Stomach smooth muscle (tissue), 2 donors: ENCODE data around the gene CDK14.

Experiments used
- H3K27ac ChIP-seq: one replicate; pipeline ENCODE4 v1.7.0; 2013; ENCODE audit warnings: mild to moderate bottlenecking, low read length, inconsistent platforms
- H3K27me3 ChIP-seq, 2 donors: one replicate each; pipeline ENCODE4 v1.7.0; 2013; ENCODE audit warnings: low read length in 2 of 2; ENCODE audit not compliant: insufficient read depth in 2 of 2, control insufficient read depth in 1 of 2
- H3K36me3 ChIP-seq, 2 donors: one replicate each; pipeline ENCODE4 v1.7.0; 2013; ENCODE audit warnings: low read length in 2 of 2; ENCODE audit not compliant: control insufficient read depth in 2 of 2, insufficient read depth in 2 of 2
- H3K4me1 ChIP-seq: one replicate; pipeline ENCODE4 v1.7.0; 2013; ENCODE audit warnings: low read length; ENCODE audit not compliant: control insufficient read depth, insufficient read depth
- H3K4me3 ChIP-seq, 2 donors: one replicate each; pipeline ENCODE4 v1.7.0; 2013; ENCODE audit warnings: low read length in 2 of 2
- H3K9ac ChIP-seq, 2 donors: one replicate each; pipeline ENCODE4 v1.7.0; 2013; ENCODE audit warnings: low read length in 2 of 2, mild to moderate bottlenecking in 1 of 2
- H3K9me3 ChIP-seq, 2 donors: one replicate each; pipeline ENCODE4 v1.7.0; 2013; ENCODE audit warnings: low read length in 2 of 2; ENCODE audit not compliant: control insufficient read depth in 2 of 2
- donor health status: healthy.
- donor health status: Pancreatic carcinoma.

Gene CDK14

GRCh38 chr7:91045606-91046005 lies 449.5 kb downstream of the CDK14 start:
- H3K27ac ChIP-seq = no peak overlapping the region
- no peak overlapping the region for H3K4me3 ChIP-seq
- no peaks in the 10 kb centered on the region for H3K4me1 ChIP-seq
- H3K36me3 ChIP-seq = no peaks in the 10 kb centered on the region
- H3K9ac ChIP-seq = no peak overlapping the region
- no peaks in the 10 kb centered on the region for H3K9me3 ChIP-seq
- H3K27me3 ChIP-seq = no peaks in the 10 kb centered on the region

GRCh38 chr7:91046322-91047089 lies 450.4 kb downstream of the CDK14 start:
- Histone ChIP-seq H3K27ac (no peak overlapping the region), H3K36me3 (no peaks in the 10 kb centered on the region), H3K9ac (no peak overlapping the region), H3K9me3 (no peaks in the 10 kb centered on the region), H3K4me1 (no peaks in the 10 kb centered on the region), H3K4me3 (no peak overlapping the region), H3K27me3 (no peaks in the 10 kb centered on the region)

GRCh38 chr7:91047636-91048035 lies 451.5 kb downstream of the CDK14 start:
- Histone ChIP-seq H3K4me1 (no peaks in the 10 kb centered on the region), H3K9ac (no peak overlapping the region), H3K4me3 (no peak overlapping the region), H3K36me3 (no peaks in the 10 kb centered on the region), H3K27me3 (no peaks in the 10 kb centered on the region), H3K27ac (no peak overlapping the region), H3K9me3 (no peaks in the 10 kb centered on the region)

GRCh38 chr7:91050677-91051076 lies 454.6 kb downstream of the CDK14 start:
- H3K27ac ChIP-seq = no peak overlapping the region
- H3K27me3 ChIP-seq = no peaks in the 10 kb centered on the region
- H3K36me3 ChIP-seq = no peaks in the 10 kb centered on the region

GRCh38 chr7:91051966-91052365 lies 455.8 kb downstream of the CDK14 start:
- no peak overlapping the region for H3K4me3 ChIP-seq
- H3K9ac ChIP-seq = no peak overlapping the region
- no peaks in the 10 kb centered on the region for H3K36me3 ChIP-seq
- no peaks in the 10 kb centered on the region for H3K9me3 ChIP-seq
- H3K4me1 ChIP-seq = no peaks in the 10 kb centered on the region
- no peak overlapping the region for H3K27ac ChIP-seq
- H3K27me3 ChIP-seq = no peaks in the 10 kb centered on the region

More at GRCh38 chr7:91050677-91051076, 454.6 kb downstream of the CDK14 start:
- Histone ChIP-seq H3K4me3 (no peak overlapping the region), H3K9ac (no peak overlapping the region), H3K4me1 (no peaks in the 10 kb centered on the region), H3K9me3 (no peaks in the 10 kb centered on the region)

- Histone ChIP-seq H3K9me3 (no peaks in the 10 kb centered on the region), H3K27ac (no peak overlapping the region), H3K4me1 (no peaks in the 10 kb centered on the region), H3K9ac (no peak overlapping the region), H3K27me3 (no peaks in the 10 kb centered on the region), H3K36me3 (no peaks in the 10 kb centered on the region), H3K4me3 (no peak overlapping the region)
These were observed 458.3 kb downstream of the CDK14 start for GRCh38 chr7:91054374-91054773.

GRCh38 chr7:91055219-91055618 lies 459.1 kb downstream of the CDK14 start:
- no peak overlapping the region for H3K27ac ChIP-seq

GRCh38 chr7:91062713-91063112 lies 466.6 kb downstream of the CDK14 start:
- Histone ChIP-seq H3K4me3 (no peak overlapping the region), H3K9me3 (no peaks in the 10 kb centered on the region), H3K9ac (no peak overlapping the region), H3K27me3 (no peaks in the 10 kb centered on the region), H3K4me1 (no peaks in the 10 kb centered on the region), H3K27ac (no peak overlapping the region), H3K36me3 (no peaks in the 10 kb centered on the region)

More at GRCh38 chr7:91055219-91055618, 459.1 kb downstream of the CDK14 start:
- Histone ChIP-seq H3K9me3 (no peaks in the 10 kb centered on the region), H3K36me3 (no peaks in the 10 kb centered on the region), H3K9ac (no peak overlapping the region), H3K4me3 (no peak overlapping the region), H3K4me1 (no peaks in the 10 kb centered on the region), H3K27me3 (no peaks in the 10 kb centered on the region)

GRCh38 chr7:91064052-91064451 lies 467.9 kb downstream of the CDK14 start:
- Histone ChIP-seq H3K27ac (no peak overlapping the region), H3K4me1 (no peaks in the 10 kb centered on the region), H3K9me3 (no peaks in the 10 kb centered on the region), H3K27me3 (no peaks in the 10 kb centered on the region), H3K36me3 (no peaks in the 10 kb centered on the region), H3K9ac (no peak overlapping the region), H3K4me3 (no peak overlapping the region)

- Histone ChIP-seq H3K27me3 (no peaks in the 10 kb centered on the region), H3K9ac (no peak overlapping the region), H3K4me3 (no peak overlapping the region), H3K36me3 (no peaks in the 10 kb centered on the region), H3K4me1 (no peaks in the 10 kb centered on the region), H3K9me3 (no peaks in the 10 kb centered on the region), H3K27ac (no peak overlapping the region)
These were observed 468.8 kb downstream of the CDK14 start for GRCh38 chr7:91064938-91065337.

- no peak overlapping the region for H3K4me3 ChIP-seq
- no peak overlapping the region for H3K27ac ChIP-seq
- H3K27me3 ChIP-seq = no peaks in the 10 kb centered on the region
- no peaks in the 10 kb centered on the region for H3K4me1 ChIP-seq
- no peak overlapping the region for H3K9ac ChIP-seq
- H3K9me3 ChIP-seq = no peaks in the 10 kb centered on the region
- no peaks in the 10 kb centered on the region for H3K36me3 ChIP-seq
These were observed 470.5 kb downstream of the CDK14 start for GRCh38 chr7:91066627-91067026.
